Memory B cell (primary cell): ENCODE results near the gene CCL7.

Experiments
- ATAC-seq: fragments of 150-1000 bp; cut with Tn5 transposase; 2 replicates; pipeline ENCODE4 v1.10.0; 2021; ENCODE audit warnings: low read depth, mild to moderate bottlenecking, moderate library complexity
- DNase-seq, 2 donors: peaks; one replicate each; pipeline ENCODE4 v3.0.0; 2022; ENCODE audit warnings: low spot score in 2 of 2
- H3K27ac Mint-ChIP-seq: one replicate; pipeline ENCODE4 v1.8.0; 2022; ENCODE audit warnings: mild to moderate bottlenecking, moderate library complexity, mixed read lengths
- H3K27me3 Mint-ChIP-seq: one replicate; pipeline ENCODE4 v1.8.0; 2022; ENCODE audit warnings: mixed read lengths
- H3K36me3 Mint-ChIP-seq: one replicate; pipeline ENCODE4 v1.8.0; 2022; ENCODE audit warnings: mild to moderate bottlenecking, mixed read lengths
- H3K4me1 Mint-ChIP-seq: one replicate; pipeline ENCODE4 v1.8.0; 2022; ENCODE audit warnings: mixed read lengths
- H3K4me3 Mint-ChIP-seq: one replicate; pipeline ENCODE4 v1.8.0; 2022; ENCODE audit warnings: mild to moderate bottlenecking, moderate library complexity, mixed read lengths
- H3K9me3 Mint-ChIP-seq: one replicate; pipeline ENCODE4 v1.8.0; 2022; ENCODE audit warnings: mixed read lengths

The CCL7 gene

GRCh38 chr17:34312080-34312479 lies 42.1 kb downstream of the CCL7 start:
- Mint-ChIP-seq H3K4me3 (no peak overlapping the region), H3K4me1 (no peaks in the 10 kb centered on the region), H3K36me3 (no peaks in the 10 kb centered on the region), H3K9me3 (no peaks in the 10 kb centered on the region), H3K27ac (no peak overlapping the region), H3K27me3 (peaks cover 16% of the 10 kb centered on the region)
- DNase-seq (no peak), ATAC-seq (no peak)

- no peak for DNase-seq
- H3K27ac Mint-ChIP-seq: no peak overlapping the region
- H3K9me3 Mint-ChIP-seq: no peaks in the 10 kb centered on the region
- ATAC-seq: no peak
- H3K27me3 Mint-ChIP-seq: peaks cover 17% of the 10 kb centered on the region
- H3K4me1 Mint-ChIP-seq: no peaks in the 10 kb centered on the region
- no peaks in the 10 kb centered on the region for H3K36me3 Mint-ChIP-seq
- H3K4me3 Mint-ChIP-seq: no peak overlapping the region
These were observed 43.1 kb downstream of the CCL7 start for GRCh38 chr17:34313164-34313563.

- Mint-ChIP-seq H3K4me1 (no peaks in the 10 kb centered on the region), H3K27ac (no peak overlapping the region), H3K27me3 (peaks cover 17% of the 10 kb centered on the region)
These were observed 44.3 kb downstream of the CCL7 start for GRCh38 chr17:34314279-34314678.

GRCh38 chr17:34318474-34318873 lies 48.5 kb downstream of the CCL7 start:
- peaks cover 2% of the 10 kb centered on the region for H3K9me3 Mint-ChIP-seq
- H3K36me3 Mint-ChIP-seq: no peaks in the 10 kb centered on the region
- DNase-seq (no peak), ATAC-seq (no peak)
- H3K27me3 Mint-ChIP-seq: peaks cover 7% of the 10 kb centered on the region
- H3K27ac Mint-ChIP-seq: no peak overlapping the region
- H3K4me1 Mint-ChIP-seq: no peaks in the 10 kb centered on the region
- no peak overlapping the region for H3K4me3 Mint-ChIP-seq

More at GRCh38 chr17:34314279-34314678, 44.3 kb downstream of the CCL7 start:
- Mint-ChIP-seq H3K36me3 (no peaks in the 10 kb centered on the region), H3K4me3 (no peak overlapping the region), H3K9me3 (no peaks in the 10 kb centered on the region)
- DNase-seq (no peak), ATAC-seq (no peak)

- peaks cover 7% of the 10 kb centered on the region for H3K27me3 Mint-ChIP-seq
- H3K36me3 Mint-ChIP-seq: no peaks in the 10 kb centered on the region
- DNase-seq (no peak), ATAC-seq (no peak)
- no peaks in the 10 kb centered on the region for H3K4me1 Mint-ChIP-seq
- no peak within 1 kb of the TSS for H3K4me3 Mint-ChIP-seq
- no peak within 1 kb of the TSS for H3K27ac Mint-ChIP-seq
- peaks cover 6% of the 10 kb centered on the region for H3K9me3 Mint-ChIP-seq
These were observed 49.0 kb downstream of the CCL7 start, which contains the start of gene CCL8 for GRCh38 chr17:34319039-34319483. TSS of gene CCL8 (plus strand) at chr17:34319435. CDS start at chr17:34319502, 67 bp downstream.
